ENCODE measurements around the gene PRG3. TPM values are rescaled to one million over a fixed set of nuclear protein-coding genes. Genes with fewer than 3 reads are reported as not detected.
"Not testable (repeated sequence)": the region's sequence is repeated elsewhere in the genome, so short reads cannot be mapped to it uniquely, and the experiment has no call there.

PRG3 gene
- total RNA-seq, 2 donors from 2014 or later = not detected

GRCh38 chr11:57364851-57365660 is 15.9 kb downstream of the PRG3 start:
- no peaks in the 10 kb centered on the region for H3K4me1 ChIP-seq
- no peaks in the 10 kb centered on the region for H3K36me3 ChIP-seq
- no peaks in the 10 kb centered on the region for H3K27me3 ChIP-seq
- DNase-seq (ENCODE audit: low spot score) = no peak
- H3K27ac ChIP-seq = no peak overlapping the region
- H3K9me3 ChIP-seq = no peaks in the 10 kb centered on the region
- TF ChIP-seq CTCF (IDR thresholded peaks at IDR 0.05) = no peak
- no peak overlapping the region for H3K4me3 ChIP-seq

GRCh38 chr11:57363131-57364080 is 17.5 kb downstream of the PRG3 start:
- H3K36me3 ChIP-seq = no peaks in the 10 kb centered on the region
- H3K27ac ChIP-seq = no peak overlapping the region
- no peaks in the 10 kb centered on the region for H3K27me3 ChIP-seq
- no peak for DNase-seq (ENCODE audit: low spot score)
- no peaks in the 10 kb centered on the region for H3K9me3 ChIP-seq
- H3K4me3 ChIP-seq = no peak overlapping the region
- no peak for TF ChIP-seq CTCF (IDR thresholded peaks at IDR 0.05)
- H3K4me1 ChIP-seq = no peaks in the 10 kb centered on the region

GRCh38 chr11:57361926-57362325 is 19.0 kb downstream of the PRG3 start:
- no peaks in the 10 kb centered on the region for H3K36me3 ChIP-seq
- no peaks in the 10 kb centered on the region for H3K27me3 ChIP-seq
- DNase-seq (ENCODE audit: low spot score) = no peak
- no peak overlapping the region for H3K4me3 ChIP-seq
- H3K4me1 ChIP-seq = peaks cover 0 to 11% of the 10 kb centered on the region in 2 donors
- no peak for TF ChIP-seq CTCF (IDR thresholded peaks at IDR 0.05)
- H3K9me3 ChIP-seq = no peaks in the 10 kb centered on the region
- no peak overlapping the region for H3K27ac ChIP-seq

GRCh38 chr11:57361420-57361819 is 19.5 kb downstream of the PRG3 start:
- not testable (repeated sequence) for DNase-seq (ENCODE audit: low spot score); H3K36me3 ChIP-seq; H3K4me3 ChIP-seq

GRCh38 chr11:57360991-57361390 is 20.0 kb downstream of the PRG3 start:
- TF ChIP-seq CTCF (IDR thresholded peaks at IDR 0.05) = no peak
- Histone ChIP-seq H3K27ac (no peak overlapping the region), H3K36me3 (no peaks in the 10 kb centered on the region), H3K27me3 (no peaks in the 10 kb centered on the region), H3K4me3 (no peak overlapping the region), H3K4me1 (peaks cover 0 to 11% of the 10 kb centered on the region in 2 donors), H3K9me3 (no peaks in the 10 kb centered on the region)
- no peak for DNase-seq (ENCODE audit: low spot score)

More at GRCh38 chr11:57361420-57361819, 19.5 kb downstream of the PRG3 start:
- not testable (repeated sequence) for H3K9me3 ChIP-seq, H3K27me3 ChIP-seq, H3K27ac ChIP-seq
- peaks cover 0 to 11% of the 10 kb centered on the region in 2 donors for H3K4me1 ChIP-seq

Measured in right atrium auricular region (tissue), 2 donors.